HG03039 (cell line): ENCODE results near the gene CEP68.

Experiments used
- ATAC-seq: cut with Tn5 transposase; IDR thresholded peaks from one replicate; pipeline ENCODE4 v1.9.1; 2021; ENCODE audit warnings: mild to moderate bottlenecking, moderate library complexity; ENCODE audit not compliant: unreplicated experiment

The CEP68 gene

GRCh38 chr2:65075605-65076344, 19.6 kb downstream of the CEP68 start:
- no peak for ATAC-seq

DNA sequence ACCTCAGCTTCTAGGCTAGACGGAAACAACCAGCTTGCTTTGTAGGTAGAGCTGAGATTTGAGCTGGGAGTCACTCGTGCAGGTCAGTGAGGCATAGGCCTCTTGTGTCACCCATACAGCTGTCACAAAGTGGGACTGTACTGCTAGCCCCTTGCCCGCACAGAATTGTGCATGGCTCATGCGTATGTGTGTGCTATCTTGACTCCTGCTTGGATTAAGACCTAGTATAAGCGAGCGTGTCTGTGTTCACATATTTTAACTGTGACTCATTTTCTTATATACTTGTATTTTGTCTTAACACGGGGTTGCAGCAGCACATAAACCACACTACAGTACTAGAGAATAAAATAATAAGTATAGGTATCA, 20.1 kb downstream of the CEP68 start:
- no peak for ATAC-seq

- no peak for ATAC-seq
Observed at GRCh38 chr2:65077898-65078297, 21.7 kb downstream of the CEP68 start.

- ATAC-seq = no peak
Observed at GRCh38 chr2:65079017-65079416, 22.8 kb downstream of the CEP68 start.

DNA sequence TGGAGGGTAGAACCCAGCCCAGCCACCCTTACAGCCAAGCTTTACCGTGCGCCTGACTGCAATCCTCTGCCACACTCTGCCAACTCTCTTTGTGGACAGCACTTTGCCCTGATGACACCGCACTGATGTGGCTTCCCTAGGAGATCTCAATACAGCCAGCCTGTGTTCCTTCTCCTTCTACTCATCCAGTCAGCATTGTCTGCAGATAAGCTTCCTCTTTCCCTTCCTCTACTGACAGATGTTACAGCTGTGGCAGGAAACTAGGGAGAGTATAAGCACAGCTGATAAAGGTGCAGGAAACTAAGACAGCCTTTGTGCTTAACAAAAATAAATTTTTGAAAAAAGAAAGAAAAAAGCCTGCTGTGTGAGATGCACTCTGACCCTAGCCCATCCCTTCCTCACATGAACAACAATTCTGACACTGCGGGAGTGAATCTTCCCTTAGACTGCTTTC, 25.0 kb downstream of the CEP68 start:
- ATAC-seq = no peak

DNA sequence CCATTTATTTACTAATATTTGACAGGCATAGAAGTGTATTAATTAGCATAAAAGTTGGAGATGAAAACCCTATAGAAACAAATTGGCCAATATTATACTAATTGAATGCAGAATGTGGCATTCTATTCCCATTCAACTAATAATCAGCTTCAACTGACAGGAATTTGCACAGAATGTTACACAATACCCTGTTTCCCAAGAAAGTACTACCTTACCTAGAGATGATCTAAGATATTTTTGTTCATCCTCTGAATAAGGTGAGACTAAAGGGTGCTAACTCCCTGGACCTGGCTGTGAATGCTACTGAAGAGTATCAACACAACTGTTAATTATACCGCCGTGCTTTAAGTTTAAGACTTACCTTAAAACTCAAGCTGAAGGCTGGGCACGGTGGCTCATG, 28.9 kb downstream of the CEP68 start:
- no peak for ATAC-seq

- ATAC-seq = no peak
Observed at GRCh38 chr2:65092791-65093190, 36.6 kb downstream of the CEP68 start.

GRCh38 chr2:65093211-65093610, 37.0 kb downstream of the CEP68 start:
- no peak for ATAC-seq

- ATAC-seq = no peak
Observed at GRCh38 chr2:65096948-65097347, 40.7 kb downstream of the CEP68 start.

DNA sequence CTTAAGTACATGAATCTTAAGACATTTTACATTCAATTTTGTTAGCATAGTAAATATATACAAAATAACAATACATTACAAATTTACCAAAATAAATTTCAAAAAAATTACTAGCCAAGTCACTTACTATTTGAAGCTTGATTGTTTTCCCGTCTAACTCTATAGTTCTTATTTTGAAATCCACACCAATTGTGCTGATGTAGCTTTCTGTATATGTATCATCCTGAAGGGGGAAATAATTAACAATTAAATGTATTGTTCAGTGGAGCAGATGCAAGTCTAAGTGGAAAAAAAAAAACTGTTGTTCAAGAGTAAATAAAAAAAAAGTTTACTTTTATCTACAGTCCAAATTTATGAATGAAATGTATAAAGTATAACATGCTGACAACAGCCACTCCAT, 41.6 kb downstream of the CEP68 start:
- no peak for ATAC-seq

- no peak for ATAC-seq
Observed at GRCh38 chr2:65098741-65099140, 42.5 kb downstream of the CEP68 start.

GRCh38 chr2:65101071-65101470, 44.9 kb downstream of the CEP68 start:
- ATAC-seq = no peak

DNA sequence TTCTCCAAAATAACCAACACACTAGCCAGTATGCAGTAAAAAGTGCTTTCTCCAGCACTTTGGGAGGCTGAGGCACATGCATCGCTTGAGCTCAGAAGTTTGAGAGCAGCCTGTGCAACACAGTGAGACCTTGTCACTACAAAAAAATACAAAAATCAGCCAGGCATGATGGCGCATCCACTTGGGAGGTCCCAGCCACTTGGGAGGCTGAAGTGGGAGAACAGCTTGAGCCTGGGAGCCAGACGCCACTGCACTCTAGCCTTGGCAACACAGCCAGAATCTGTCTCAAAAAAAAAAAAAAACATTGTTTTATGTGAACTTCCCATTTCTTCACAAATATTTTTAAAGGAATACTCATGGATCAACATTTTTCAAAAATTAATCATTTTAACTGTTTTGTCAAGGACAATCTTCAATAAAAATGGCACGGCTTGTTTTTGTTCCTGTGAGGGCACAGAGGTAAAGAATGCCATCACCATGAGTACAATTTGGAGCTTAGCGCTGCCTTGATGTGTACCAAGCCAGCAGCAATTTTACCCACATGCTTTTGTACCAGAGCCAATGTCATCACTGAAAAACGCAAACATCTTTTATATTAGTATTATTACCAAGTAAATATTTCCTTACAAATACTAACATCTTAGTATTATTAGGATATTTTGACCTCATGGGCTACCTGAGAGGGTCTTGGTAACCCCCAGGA, 46.9 kb downstream of the CEP68 start:
- no peak for ATAC-seq

DNA sequence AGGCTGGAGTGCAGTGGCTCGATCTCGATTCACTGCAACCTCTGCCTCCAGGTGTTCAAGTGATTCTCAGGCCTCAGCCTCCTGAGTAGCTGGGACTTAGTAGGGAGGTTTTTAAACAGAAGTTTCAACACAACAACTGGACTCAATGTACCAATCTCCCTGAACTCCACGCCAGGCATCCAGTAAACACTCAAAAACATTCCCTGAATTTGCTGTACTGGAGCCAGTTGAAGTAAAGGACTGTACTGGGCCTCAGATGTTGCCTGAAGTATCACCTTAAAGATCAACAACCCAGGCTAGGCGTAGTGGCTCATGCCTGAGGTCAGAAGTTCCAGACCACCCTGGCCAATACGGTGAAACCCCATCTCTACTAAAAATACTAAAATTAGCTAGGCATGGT, 51.3 kb downstream of the CEP68 start:
- ATAC-seq = no peak

- ATAC-seq = no peak
Observed at GRCh38 chr2:65108780-65109179, 52.6 kb downstream of the CEP68 start.

- ATAC-seq = no peak
Observed at GRCh38 chr2:65112633-65113032, 56.4 kb downstream of the CEP68 start.

DNA sequence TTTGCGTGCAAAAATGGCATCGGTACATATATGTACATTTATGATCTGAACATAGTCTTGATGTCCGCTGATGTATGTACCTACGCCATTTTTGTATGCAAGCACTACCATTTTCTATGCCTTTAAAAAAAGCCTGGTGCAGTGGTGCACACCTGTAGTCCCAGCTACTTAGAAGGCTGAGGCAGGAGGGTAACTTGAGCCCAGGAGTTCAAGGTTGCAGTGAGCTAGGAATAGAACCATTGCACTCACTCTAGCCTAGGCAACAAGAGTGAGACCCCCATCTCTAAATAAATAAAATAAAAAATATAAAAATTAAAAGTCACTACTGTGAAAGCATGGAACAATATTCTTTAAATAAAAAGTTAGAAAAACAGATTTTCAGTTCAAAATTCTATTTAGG, 57.0 kb downstream of the CEP68 start:
- ATAC-seq = no peak

DNA sequence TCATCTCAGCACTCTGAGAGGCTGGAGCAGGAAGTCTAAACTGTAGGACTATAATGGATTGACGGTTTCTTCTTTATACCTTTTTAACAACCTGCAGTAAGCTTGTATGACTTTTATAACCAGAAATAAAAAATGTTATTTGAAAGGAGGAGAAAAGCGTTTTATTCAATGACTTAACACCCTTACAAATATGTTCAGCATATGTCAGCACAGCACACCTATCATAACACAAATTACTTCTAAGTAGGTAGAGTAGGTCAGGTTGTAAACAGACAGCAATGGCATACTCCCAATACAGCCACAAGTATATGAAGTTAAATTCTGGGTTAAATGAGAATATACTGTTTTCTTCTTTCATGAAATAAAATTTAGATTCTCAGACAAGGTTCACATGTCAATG, 57.6 kb downstream of the CEP68 start:
- ATAC-seq = no peak

DNA sequence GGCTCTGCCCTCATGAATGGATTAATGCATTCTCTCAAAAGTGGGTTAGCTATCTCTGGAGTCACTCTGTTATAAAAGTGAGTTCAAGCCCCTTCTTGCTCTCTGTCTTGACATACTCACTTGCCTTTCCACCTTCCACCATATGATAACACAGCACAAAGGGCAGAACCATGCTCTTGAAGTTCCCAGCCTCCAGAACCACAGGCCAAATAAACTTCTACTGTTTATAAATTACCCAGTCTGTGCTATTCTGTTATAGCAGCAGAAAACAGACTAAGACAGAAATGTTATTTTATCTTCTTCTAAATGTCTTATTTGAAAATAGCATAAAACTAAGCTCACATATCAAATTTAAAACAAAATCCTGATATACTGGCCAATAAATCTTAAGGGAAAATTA, 58.7 kb downstream of the CEP68 start:
- no peak for ATAC-seq

- ATAC-seq = no peak
Observed at GRCh38 chr2:65116645-65117044, 60.4 kb downstream of the CEP68 start.

DNA sequence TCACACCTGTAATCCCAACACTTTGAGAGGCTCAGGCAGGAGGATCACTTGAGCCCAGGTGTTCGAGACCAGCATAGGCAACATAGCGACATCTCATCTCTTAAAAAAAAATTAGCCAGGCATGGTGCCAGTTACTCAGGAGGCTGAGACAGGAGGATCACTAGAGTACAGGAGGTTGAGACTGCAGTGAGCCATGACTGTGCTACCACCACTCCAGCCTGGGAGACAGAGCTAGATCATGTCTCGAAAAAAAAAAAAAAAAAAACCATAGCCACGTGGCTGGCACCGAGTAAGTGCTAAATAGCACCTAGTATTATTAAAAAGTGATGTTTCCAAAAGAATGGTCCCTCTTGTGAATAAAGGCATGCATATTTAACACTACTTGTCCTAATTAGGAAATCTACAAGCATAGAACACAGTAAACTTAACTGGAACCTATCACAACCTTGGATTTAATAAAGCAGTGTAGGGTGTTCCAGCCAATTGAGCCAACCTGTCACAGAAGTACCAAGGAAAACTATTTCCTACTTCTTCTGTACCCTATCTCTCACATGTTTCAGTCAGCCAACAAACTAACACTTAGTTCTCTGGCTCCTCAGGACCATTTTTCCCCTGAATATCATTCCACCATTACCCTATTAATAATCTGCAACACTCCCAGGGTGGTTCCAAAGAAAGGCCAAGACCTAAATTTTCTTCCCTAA, 64.9 kb downstream of the CEP68 start:
- no peak for ATAC-seq

GRCh38 chr2:65122313-65122712, 66.1 kb downstream of the CEP68 start:
- no peak for ATAC-seq
